ENCODE measurements around the gene FAM174A.

Gene FAM174A

GRCh38 chr5:100616981-100617380, 81.8 kb downstream of the FAM174A start:
- Histone ChIP-seq H3K9ac (no peak overlapping the region), H3K4me3 (no peak overlapping the region), H3K9me3 (replicated peaks in 1 of 11) (no peaks in the 10 kb centered on the region), H3K36me3 (no peaks in the 10 kb centered on the region), H3K4me1 (no peaks in the 10 kb centered on the region), H3K4me2 (no peak overlapping the region), H3K27me3 (no peaks in the 10 kb centered on the region), H3K27ac (no peak overlapping the region), H4K20me1 (no peaks in the 10 kb centered on the region)
- TF ChIP-seq Cebpa-rat (IDR thresholded peaks at IDR 0.05) = no peak

DNA sequence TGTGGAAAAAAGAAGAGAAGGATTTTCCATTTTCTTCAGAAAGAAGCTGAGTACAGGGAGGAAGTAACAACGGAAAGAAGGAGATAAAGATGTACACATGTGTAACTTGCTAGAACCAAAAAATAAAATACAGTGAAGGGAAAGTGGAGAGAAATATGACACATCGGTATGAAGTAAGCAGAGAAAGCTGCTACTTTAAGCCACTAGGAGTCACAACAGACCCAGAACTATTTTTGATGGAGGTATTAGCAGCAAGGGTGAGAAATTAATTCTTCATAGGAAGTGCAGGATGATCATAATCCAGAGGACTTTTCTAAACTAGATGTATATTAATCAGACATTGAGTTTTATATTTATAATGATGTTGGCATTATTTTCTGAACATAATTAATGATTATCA, 88.5 kb downstream of the FAM174A start:
- no peaks in the 10 kb centered on the region for H3K36me3 ChIP-seq
- H3K4me3 ChIP-seq = no peak overlapping the region
- TF ChIP-seq Cebpa-rat (IDR thresholded peaks at IDR 0.05) = no peak
- no peak overlapping the region for H3K9ac ChIP-seq
- no peak overlapping the region for H3K27ac ChIP-seq
- H3K9me3 ChIP-seq (replicated peaks in 1 of 11) = no peaks in the 10 kb centered on the region
- H4K20me1 ChIP-seq = no peaks in the 10 kb centered on the region
- H3K4me1 ChIP-seq = peaks cover 0 to 12% (median 0%) of the 10 kb centered on the region in 10 experiments; a peak in 2 of 20 replicates
- no peaks in the 10 kb centered on the region for H3K27me3 ChIP-seq
- no peak overlapping the region for H3K4me2 ChIP-seq

DNA sequence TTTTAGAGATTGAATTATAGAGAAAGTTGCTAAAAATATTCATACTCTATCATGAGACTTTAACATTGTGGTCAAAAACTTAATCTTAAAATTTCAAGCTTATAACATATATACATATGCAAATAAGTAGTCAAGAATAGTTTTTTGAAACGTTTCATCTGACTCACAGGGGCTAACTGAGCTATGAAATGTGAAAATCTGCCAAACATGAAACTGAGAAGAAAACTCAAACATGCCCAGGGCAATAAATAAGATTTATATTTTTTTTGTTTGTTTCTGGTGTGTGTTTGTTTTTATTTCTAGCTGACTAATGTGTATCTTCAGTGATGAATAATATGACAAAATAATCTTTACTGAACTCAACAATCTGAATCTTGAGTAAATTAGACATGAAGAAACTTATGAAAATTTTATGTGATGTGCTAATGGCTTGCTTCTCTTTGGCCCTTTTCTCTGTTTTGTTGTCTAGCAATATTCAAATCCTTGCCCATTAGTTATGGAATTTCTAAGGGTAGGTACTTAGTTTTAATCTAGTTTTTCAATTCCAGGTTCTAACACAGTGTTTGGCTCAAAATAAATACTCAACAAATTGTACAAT, 99.9 kb downstream of the FAM174A start:
- Histone ChIP-seq H4K20me1 (no peaks in the 10 kb centered on the region), H3K4me3 (no peak overlapping the region), H3K4me1 (no peaks in the 10 kb centered on the region), H3K9me3 (replicated peaks in 1 of 11) (no peaks in the 10 kb centered on the region), H3K9ac (no peak overlapping the region), H3K4me2 (no peak overlapping the region), H3K27ac (no peak overlapping the region), H3K27me3 (no peaks in the 10 kb centered on the region), H3K36me3 (no peaks in the 10 kb centered on the region)
- TF ChIP-seq Cebpa-rat (IDR thresholded peaks at IDR 0.05) = no peak
